ENCODE results near the gene SNX17.

- TF ChIP-seq CTCF (IDR thresholded peaks at IDR 0.05) (no peak), POLR2A (IDR thresholded peaks at IDR 0.05) (no peak)
These were observed 6.5 kb upstream of the SNX17 start for GRCh38 chr2:27363933-27364332.

Measured in thyroid gland (tissue), 4 donors.